HG03342 (cell line): ENCODE data around the gene CFAP97D2.
"Not testable (repeated sequence)": the region's sequence is repeated elsewhere in the genome, so short reads cannot be mapped to it uniquely, and the experiment has no call there.

Experiments used
- ATAC-seq: cut with Tn5 transposase; IDR thresholded peaks from one replicate; pipeline ENCODE4 v1.9.1; 2021; ENCODE audit warnings: mild to moderate bottlenecking, moderate library complexity; ENCODE audit not compliant: unreplicated experiment

Gene CFAP97D2

GRCh38 chr13:114194853-114195252 lies 15.8 kb downstream of the CFAP97D2 start:
- no peak for ATAC-seq

DNA sequence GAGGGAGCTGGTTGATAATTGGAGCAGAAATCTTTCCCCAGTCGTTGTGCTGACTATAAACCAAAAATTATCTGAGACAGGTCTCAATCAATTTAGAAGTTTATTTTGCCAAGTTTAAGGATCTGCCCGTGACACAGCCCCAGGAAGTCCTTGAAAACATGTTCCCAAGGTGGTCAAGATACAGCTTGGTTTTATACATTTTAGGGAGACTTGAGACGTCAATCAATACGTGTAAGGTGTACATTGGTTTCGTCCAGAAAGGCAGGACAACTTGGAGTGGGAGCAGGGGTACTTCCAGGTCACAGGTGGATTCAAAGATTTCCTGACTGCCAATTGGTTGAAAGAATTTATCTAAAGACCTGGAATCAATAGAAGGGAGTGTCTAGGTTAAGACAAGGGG lies 17.6 kb downstream of the CFAP97D2 start:
- no peak for ATAC-seq

GRCh38 chr13:114198556-114198955 lies 19.5 kb downstream of the CFAP97D2 start:
- no peak for ATAC-seq

DNA sequence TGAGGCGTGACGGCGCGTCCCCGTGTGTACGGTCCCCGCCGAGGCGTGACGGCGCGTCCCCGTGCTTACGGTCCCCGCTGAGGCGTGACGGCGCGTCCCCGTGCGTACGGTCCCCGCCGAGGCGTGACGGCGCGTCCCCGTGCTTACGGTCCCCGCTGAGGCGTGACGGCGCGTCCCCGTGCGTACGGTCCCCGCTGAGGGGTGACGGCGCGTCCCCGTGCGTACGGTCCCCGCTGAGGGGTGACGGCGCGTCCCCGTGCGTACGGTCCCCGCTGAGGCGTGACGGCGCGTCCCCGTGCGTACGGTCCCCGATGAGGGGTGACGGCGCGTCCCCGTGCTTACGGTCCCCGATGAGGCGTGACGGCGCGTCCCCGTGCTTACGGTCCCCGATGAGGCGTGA lies 20.5 kb downstream of the CFAP97D2 start:
- ATAC-seq, result not testable (repeated sequence)

GRCh38 chr13:114199954-114200353 lies 20.9 kb downstream of the CFAP97D2 start:
- ATAC-seq, result no peak

DNA sequence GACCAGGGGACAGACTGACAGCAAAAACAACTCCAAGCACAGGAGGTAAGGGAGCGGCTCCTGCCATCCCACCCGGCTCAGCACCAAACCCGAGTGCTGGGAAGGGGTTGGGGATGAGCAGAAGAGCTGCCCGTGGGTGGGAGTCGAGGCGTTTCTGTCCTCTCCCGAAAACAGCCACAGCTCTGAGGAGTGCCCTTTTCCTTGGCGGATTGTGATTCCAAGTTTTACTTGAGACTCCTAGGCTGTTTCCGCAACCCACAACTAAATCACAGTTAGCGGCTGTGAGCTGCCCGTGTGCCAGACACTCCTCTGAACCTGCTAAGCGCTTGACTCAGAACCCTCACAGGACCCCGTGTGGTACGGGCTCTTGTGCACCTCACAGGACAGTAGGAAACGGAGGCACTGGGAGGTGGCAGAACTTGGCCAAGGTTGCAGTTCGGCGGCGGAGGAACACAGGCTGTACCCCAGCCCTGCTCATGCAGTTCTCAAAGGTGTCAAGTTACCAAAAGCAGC lies 21.4 kb downstream of the CFAP97D2 start:
- ATAC-seq, result no peak

DNA sequence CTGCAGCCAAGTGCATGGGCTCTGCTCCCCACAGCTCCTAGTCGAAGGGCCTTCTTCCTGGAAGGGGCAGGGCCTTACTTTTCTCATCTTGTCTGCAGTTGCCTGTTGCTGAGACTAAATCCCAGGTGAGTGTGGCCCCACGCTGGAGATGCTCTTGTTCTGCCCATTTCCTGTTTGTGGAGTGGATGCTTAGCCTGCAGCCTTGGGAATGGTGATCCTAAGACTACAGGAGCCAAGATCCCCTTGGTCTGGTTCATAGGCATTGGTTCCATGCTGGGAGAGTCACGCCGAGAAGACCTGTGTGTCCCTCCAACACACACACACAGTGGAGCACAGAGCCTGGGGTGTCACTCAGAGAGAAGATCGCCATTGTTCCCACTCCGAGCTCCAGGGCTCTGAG lies 23.5 kb downstream of the CFAP97D2 start:
- no peak for ATAC-seq

DNA sequence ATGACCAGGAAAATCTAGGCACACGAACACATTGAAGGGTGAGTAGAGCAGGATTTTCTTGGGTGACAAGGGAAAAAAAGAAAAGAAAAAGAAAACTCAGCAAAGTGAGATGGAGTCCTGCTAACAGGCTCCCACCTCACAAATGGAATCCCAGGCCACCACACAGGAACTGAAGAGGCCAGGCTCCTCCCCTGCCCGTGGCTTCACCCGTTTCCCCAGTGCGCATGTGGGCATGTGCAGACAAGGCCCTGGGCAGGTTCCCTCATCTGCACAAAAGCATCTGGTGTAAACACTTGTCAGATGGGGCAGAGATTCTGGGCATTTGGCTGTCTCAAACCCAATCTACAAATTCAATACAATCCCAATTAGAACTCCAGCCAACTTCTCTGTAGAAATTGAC lies 24.5 kb downstream of the CFAP97D2 start:
- no peak for ATAC-seq

DNA sequence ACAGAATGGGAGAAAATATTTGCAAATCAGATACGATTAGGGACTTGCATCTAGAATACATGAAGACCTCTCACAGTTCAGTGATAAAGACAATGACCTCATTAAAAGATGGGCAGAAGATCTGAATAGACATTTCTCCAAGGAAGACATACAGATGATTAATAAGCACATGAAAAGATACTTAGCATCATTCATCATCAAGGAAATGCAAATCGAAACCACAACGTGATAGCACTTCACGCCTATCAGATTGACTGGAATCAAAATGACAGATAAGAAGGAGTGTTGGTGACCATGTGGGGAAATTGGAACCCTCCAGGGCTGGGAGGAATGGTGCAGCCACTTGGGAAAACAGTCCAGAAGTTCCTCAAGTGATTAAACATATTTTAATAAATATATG lies 25.8 kb downstream of the CFAP97D2 start:
- ATAC-seq, result no peak

DNA sequence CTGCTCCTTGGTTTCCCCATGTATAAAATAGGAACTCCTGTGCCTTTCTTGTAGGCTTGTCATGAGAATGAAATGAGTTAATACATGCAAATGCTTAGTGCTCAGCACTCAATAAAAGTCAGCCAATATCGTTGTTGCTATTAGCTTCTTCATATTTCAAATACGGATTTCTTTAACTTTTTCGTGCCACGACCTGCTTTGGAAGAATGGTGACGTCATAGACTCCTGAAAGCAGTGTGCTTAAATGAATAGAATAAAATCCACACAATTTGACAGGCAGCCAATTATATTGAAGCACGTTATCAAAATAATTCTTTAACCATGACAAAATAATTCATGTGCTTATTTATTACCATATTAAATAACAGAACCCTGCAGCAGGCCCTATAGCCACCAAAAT lies 29.1 kb downstream of the CFAP97D2 start:
- ATAC-seq, result no peak

- no peak for ATAC-seq
Measured at GRCh38 chr13:114211446-114212157, 32.5 kb downstream of the CFAP97D2 start.

DNA sequence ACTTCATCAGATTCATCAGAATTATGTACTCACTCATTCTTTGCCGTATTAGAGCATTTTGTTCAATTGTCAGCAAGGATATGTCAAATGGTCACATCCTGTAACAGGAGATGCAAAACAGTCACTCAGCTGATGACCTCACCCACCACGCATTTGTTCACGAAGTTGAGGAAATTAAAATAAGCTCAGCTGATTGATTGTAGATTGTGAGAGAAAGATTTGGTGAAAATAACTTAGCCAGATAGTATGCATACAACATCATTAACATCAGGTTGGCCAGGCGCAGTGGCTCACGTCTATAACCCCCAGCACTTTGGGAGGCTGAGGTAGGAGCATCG lies 33.1 kb downstream of the CFAP97D2 start:
- no peak for ATAC-seq

GRCh38 chr13:114213980-114214379 lies 34.9 kb downstream of the CFAP97D2 start:
- ATAC-seq, result no peak

DNA sequence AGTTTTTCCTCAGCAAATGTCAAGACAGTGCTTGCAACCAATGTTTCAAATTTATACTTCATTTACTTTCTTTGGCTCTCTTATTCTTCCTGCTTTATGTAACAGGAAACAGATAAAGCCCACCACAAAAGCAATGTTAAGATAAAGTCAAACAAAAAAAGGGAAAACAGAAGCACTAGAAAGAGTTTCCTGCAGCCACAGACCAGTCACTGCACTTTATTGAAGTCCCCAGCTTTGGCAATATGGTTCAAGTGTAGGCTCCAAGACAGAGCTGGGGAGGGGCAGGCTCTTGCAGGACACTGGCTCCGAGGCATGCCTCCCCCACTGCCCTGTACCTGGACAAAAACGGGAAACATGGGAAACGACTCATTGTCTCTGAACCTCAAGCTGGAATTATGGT lies 40.3 kb downstream of the CFAP97D2 start:
- no peak for ATAC-seq

DNA sequence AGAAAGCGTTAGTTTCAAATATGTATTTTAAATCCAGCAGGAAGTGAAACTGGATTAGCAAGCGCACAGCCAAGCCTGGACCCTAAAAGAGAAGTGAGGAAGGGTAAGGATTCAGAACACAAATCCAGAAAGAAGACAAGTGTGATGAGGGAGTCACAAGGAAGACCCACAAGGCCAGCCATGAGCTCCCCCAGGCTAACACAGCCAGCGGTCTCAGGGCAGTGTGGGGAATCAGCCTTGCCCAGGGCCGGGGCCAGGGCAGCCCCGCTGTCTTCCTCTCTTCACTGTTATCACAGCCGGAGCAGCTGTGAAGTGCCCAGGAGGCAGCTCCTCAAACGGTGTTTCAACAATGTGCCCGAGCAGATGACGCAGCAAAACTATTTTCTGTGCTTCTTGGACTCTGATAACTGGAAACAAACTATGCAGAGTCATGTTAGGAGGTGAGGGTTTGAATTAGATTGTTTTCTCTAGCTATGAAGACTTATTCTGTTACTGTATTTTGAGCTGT lies 43.5 kb downstream of the CFAP97D2 start:
- no peak for ATAC-seq

- ATAC-seq, result no peak
Measured at GRCh38 chr13:114224201-114224600, 45.1 kb downstream of the CFAP97D2 start.

GRCh38 chr13:114225610-114226009 lies 46.6 kb downstream of the CFAP97D2 start:
- no peak for ATAC-seq

DNA sequence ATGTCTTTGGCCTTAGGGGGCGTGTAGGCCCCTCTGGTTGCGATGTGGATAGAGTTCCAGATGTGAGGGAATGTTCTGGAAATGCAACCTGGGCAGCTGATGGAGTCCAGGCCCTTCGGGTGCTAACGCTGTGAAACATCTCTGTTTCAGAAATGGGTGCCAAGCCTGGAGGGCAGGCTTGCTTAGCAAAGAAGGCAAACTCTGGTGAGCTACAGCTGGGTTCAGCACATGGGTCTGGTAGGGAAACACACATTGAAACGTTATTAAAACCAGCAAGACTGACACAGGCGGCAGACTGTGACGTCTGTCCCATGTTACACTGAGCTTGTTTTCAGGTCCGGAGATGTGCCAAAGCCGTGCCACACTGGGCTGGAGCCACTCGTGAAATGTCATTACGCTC lies 47.0 kb downstream of the CFAP97D2 start:
- no peak for ATAC-seq

GRCh38 chr13:114226699-114227323 lies 47.8 kb downstream of the CFAP97D2 start:
- peak; percentile 73 for ATAC-seq

DNA sequence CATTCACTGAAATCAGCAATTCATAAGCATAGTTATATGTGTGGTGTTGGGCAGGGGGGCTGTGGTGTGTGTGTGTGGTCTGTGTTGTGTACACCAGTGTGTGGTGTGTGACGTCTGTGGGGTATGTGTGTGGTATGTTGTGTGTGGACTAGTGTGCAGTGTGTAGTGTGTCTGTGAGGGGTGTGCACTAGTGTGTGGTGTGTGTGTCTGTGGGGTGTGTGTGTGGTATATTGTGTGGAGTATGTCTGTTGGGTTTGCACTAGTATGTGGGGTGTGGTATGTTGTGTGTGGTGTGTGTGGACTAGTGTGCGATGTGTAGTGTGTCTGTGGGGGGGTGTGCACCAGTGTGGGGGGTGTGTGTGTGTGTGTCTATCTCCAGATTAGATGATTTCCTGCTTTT lies 48.5 kb downstream of the CFAP97D2 start:
- no peak for ATAC-seq

- ATAC-seq, result no peak
Measured at GRCh38 chr13:114228176-114228575, 49.1 kb downstream of the CFAP97D2 start.

- no peak for ATAC-seq
Measured at GRCh38 chr13:114229506-114229905, 50.4 kb downstream of the CFAP97D2 start.
